Measurements from ENCODE around the gene ATP9A. TPM values are rescaled to one million over a fixed set of nuclear protein-coding genes. Genes with fewer than 3 reads are reported as not detected.
A peak's percentile ranks its signal among the peaks of the same experiment; 100 is the strongest.

Gene ATP9A
- total RNA-seq, 1 experiment from 2014 or later = 12.1 TPM

- no peak overlapping the region for H3K9ac ChIP-seq (ENCODE audit: extremely low read depth, insufficient read length, low read length)
- H3K36me3 Mint-ChIP-seq (ENCODE audit: insufficient read depth in 1 of 3, low read depth in 3 of 3) = peaks cover 66 to 95% (median 93%) of the 10 kb centered on the region in 3 experiments; a peak in 6 of 7 replicates
- H3K4me2 ChIP-seq (ENCODE audit: insufficient read depth, insufficient read length, low read length) = no peak overlapping the region
- H3K27ac Mint-ChIP-seq = peak overlapping the region in 1 of 3 experiments; percentile 94; a peak in 2 of 7 replicates
- no peaks in the 10 kb centered on the region for H3K9me3 ChIP-seq (ENCODE audit: control insufficient read depth, low read depth, low read length)
- no peak overlapping the region for H3K4ac ChIP-seq (ENCODE audit: low read depth, low read length)
- DNase-seq = no peak
- H3K56ac ChIP-seq (ENCODE audit: insufficient read length, low read depth, low read length) = no peak overlapping the region
- no peak overlapping the region for H3T11ph ChIP-seq (ENCODE audit: low read length)
- no peak overlapping the region for H2BK120ac ChIP-seq (ENCODE audit: low read depth, low read length, poor library complexity, severe bottlenecking)
- no CpG with 5 or more reads among the region's 17 CpGs for WGBS (ENCODE audit: extremely low coverage, insufficient read length, low lambda C conversion rate)
- no peak overlapping the region for H3K27ac ChIP-seq (ENCODE audit: insufficient read length, low read depth, low read length)
- H3K4me1 Mint-ChIP-seq = peaks cover 27 to 28% of the 10 kb centered on the region in 2 experiments
- H3K27me3 Mint-ChIP-seq (ENCODE audit: low read depth) = no peaks in the 10 kb centered on the region
- H3K9me3 Mint-ChIP-seq = no peaks in the 10 kb centered on the region
- H3K23ac ChIP-seq (ENCODE audit: insufficient read length, low read depth, low read length) = no peak overlapping the region
- no peak overlapping the region for H2BK20ac ChIP-seq (ENCODE audit: low read depth, low read length, poor library complexity, severe bottlenecking)
- H3K79me1 ChIP-seq (ENCODE audit: insufficient read depth, low read depth, low read length, poor library complexity, severe bottlenecking) = peaks cover 23% of the 10 kb centered on the region
- TF ChIP-seq CTCF (conservative IDR thresholded peaks at IDR 0.05) = no peak
- no peak overlapping the region for H4K8ac ChIP-seq (replicated peaks; ENCODE audit: insufficient read length, low read depth, low read length)
- H3K79me2 ChIP-seq (ENCODE audit: insufficient read depth, low read length) = peaks cover 49% of the 10 kb centered on the region
- H2BK15ac ChIP-seq (ENCODE audit: low read depth, low read length) = no peak overlapping the region
- no peaks in the 10 kb centered on the region for H4K20me1 ChIP-seq (ENCODE audit: control insufficient read depth, insufficient read depth, insufficient read length)
- no peak overlapping the region for H2BK5ac ChIP-seq (ENCODE audit: insufficient read length, low read length)
- H3K4me3 Mint-ChIP-seq = no peak overlapping the region
- no peak overlapping the region for H4K91ac ChIP-seq (ENCODE audit: insufficient read length, low read depth, low read length)
- H2AK5ac ChIP-seq (ENCODE audit: insufficient read length, low read length) = no peak overlapping the region
- H3K27me3 ChIP-seq (ENCODE audit: insufficient read depth, low read length) = no peaks in the 10 kb centered on the region
- no peak overlapping the region for H2AFZ ChIP-seq (ENCODE audit: low read length)
- H3K4me1 ChIP-seq (ENCODE audit: insufficient read depth, low read length) = 0 out of 2 replicates have a peak, but pooled peaks cover 3% of the 10 kb centered on the region
- no peak overlapping the region for H2BK12ac ChIP-seq (ENCODE audit: insufficient read length, low read depth, low read length)
- no peak overlapping the region for H4K5ac ChIP-seq (ENCODE audit: insufficient read length, low read depth, low read length)
- no peak overlapping the region for H3K18ac ChIP-seq (ENCODE audit: insufficient read length, low read depth, low read length)
- H3K14ac ChIP-seq (ENCODE audit: insufficient read depth, low read length) = no peak overlapping the region; the same call in 1 of the 2 replicates
- H3K23me2 ChIP-seq (ENCODE audit: insufficient read length, low read depth, low read length, poor library complexity, severe bottlenecking) = no peaks in the 10 kb centered on the region
Observed at GRCh38 chr20:51790256-51790655, 22.1 kb upstream of the ATP9A start.

Data from H9 (cell line).